ENCODE measurements around the gene MYO15B. TPM values are rescaled to one million over a fixed set of nuclear protein-coding genes. Genes with fewer than 3 reads are reported as not detected.

The MYO15B gene
- total RNA-seq, 1 donor from 2014 or later, result 285 TPM

DNA sequence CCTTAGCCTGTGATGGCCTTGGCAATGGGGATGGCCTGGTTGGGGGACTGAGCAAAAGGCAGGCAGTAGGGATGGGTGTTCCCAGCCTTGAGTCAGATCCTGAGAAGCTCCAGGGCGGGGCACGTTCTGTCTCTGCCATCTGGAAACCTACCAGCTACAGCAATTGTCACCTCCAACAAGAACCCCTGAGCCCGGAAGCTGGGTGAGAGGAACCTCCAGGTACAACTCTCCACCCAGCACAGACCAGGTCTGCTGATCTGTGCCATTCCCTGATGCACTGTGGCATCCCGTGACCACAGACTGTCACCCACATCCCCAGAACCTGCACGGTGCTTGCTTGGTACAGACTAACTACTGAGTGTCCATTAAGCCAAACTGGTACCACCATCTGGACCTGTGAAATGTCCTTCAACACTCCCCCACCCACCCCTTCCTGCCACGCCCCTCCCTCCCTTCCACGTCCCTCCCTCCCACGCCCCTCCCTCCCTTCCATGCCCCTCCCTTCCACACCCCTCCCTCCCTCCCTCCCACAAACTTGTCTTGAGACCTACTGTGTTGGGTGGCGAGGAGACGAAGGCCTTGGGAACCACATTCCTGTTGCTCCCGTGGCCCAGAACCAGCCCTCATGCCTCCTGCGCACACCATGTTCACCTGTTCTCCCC lies 16.6 kb downstream of the MYO15B start:
- Histone ChIP-seq H3K27me3 (no peaks in the 10 kb centered on the region), H3K4me3 (no peak overlapping the region), H3K27ac (no peak overlapping the region), H3K36me3 (no peaks in the 10 kb centered on the region), H3K4me1 (no peaks in the 10 kb centered on the region), H3K9me3 (no peaks in the 10 kb centered on the region)
- TF ChIP-seq CTCF (IDR thresholded peaks at IDR 0.05), result no peak
- no peak for DNase-seq (ENCODE audit: low spot score in 2 of 2)
- intact Hi-C loops (cut with DNase I), result no loop called here

- Histone ChIP-seq H3K27ac (no peak overlapping the region), H3K27me3 (no peaks in the 10 kb centered on the region), H3K4me3 (no peak overlapping the region), H3K9me3 (no peaks in the 10 kb centered on the region), H3K36me3 (no peaks in the 10 kb centered on the region), H3K4me1 (no peaks in the 10 kb centered on the region)
- no peak for TF ChIP-seq CTCF (IDR thresholded peaks at IDR 0.05)
- intact Hi-C loops (cut with DNase I), result no loop called here
- no peak for DNase-seq (ENCODE audit: low spot score in 2 of 2)
These were observed 18.2 kb downstream of the MYO15B start for GRCh38 chr17:75605790-75606189.

DNA sequence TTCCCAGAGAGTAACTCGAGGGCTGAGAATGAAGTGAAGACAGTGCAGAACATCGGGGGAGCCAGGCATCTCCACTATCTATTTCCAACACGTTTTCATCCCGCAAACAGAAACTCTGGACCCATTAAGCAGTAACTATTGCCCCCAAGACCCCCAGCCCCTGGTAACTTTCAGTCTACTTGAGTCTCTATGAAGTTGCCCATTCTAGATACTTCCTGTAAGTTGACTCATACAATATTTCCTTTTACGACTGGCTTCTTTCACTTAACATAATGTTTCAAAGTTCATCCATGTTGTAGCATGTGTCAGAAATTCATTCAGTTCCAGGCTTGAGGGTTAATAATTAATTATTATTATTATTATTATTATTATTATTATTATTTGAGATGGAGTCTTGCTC lies 19.5 kb downstream of the MYO15B start:
- no peaks in the 10 kb centered on the region for H3K9me3 ChIP-seq
- TF ChIP-seq CTCF (IDR thresholded peaks at IDR 0.05), result no peak
- H3K4me1 ChIP-seq, result no peaks in the 10 kb centered on the region

GRCh38 chr17:75610103-75610984 lies 22.7 kb downstream of the MYO15B start:
- DNase-seq (ENCODE audit: low spot score in 2 of 2), result no peak
- intact Hi-C loops (cut with DNase I), result no loop called here
- Histone ChIP-seq H3K4me1 (no peaks in the 10 kb centered on the region), H3K36me3 (peaks cover 6 to 8% of the 10 kb centered on the region in 2 donors), H3K27me3 (no peaks in the 10 kb centered on the region), H3K27ac (no peak overlapping the region), H3K9me3 (no peaks in the 10 kb centered on the region), H3K4me3 (no peak overlapping the region)
- no peak for TF ChIP-seq CTCF (IDR thresholded peaks at IDR 0.05)

More for the DNA sequence above, 19.5 kb downstream of the MYO15B start:
- no peak for DNase-seq (ENCODE audit: low spot score in 2 of 2)
- Histone ChIP-seq H3K27ac (no peak overlapping the region), H3K27me3 (no peaks in the 10 kb centered on the region), H3K36me3 (no peaks in the 10 kb centered on the region), H3K4me3 (no peak overlapping the region)
- intact Hi-C loops (cut with DNase I), result no loop called here

DNA sequence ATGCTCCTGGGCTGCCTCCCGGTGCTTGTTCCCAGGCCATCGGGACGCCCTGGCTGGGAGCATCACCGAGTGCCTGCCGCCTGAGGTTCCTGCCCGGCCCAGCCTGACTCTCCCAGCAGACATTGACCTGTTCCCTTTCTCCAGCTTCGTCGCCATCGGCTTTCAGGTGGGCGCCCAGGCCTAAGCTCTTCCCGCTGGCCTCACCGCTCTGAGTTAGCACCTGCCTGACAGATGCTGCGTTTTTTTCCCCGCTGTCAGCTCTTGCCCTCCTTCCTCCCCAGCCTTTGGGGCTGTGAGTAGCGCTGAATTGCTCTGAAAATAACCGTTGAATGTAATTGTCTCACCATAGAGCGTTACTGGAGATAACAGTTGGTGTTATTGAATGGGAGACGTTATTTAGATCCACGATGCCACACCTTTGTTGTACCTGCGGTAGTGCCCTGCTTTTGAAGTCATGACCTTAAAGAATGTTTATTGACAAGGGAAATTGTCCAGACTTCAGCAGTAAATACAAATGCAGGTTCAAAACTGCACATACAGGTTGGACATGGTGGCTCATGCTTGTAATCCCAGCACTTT lies 24.3 kb downstream of the MYO15B start:
- no peak overlapping the region for H3K4me3 ChIP-seq
- H3K4me1 ChIP-seq, result no peaks in the 10 kb centered on the region
- intact Hi-C loops (cut with DNase I), result no loop called here
- H3K36me3 ChIP-seq, result peaks cover 18 to 21% of the 10 kb centered on the region in 2 donors
- no peaks in the 10 kb centered on the region for H3K9me3 ChIP-seq
- no peak overlapping the region for H3K27ac ChIP-seq
- TF ChIP-seq CTCF (IDR thresholded peaks at IDR 0.05), result no peak
- no peaks in the 10 kb centered on the region for H3K27me3 ChIP-seq
- no peak for DNase-seq (ENCODE audit: low spot score in 2 of 2)
